Vagina (tissue), 2 donors: Measurements from ENCODE around the gene ANKRD42. TPM values are rescaled to one million over a fixed set of nuclear protein-coding genes. Genes with fewer than 3 reads are reported as not detected.

ENCODE experiments used
- DNase-seq, 2 donors: peaks; one replicate each; pipeline ENCODE4 v3.0.0-alpha.2; 2017; ENCODE audit errors: extremely low spot score in 2 of 2
- H3K27ac ChIP-seq: fragments of 200-600 bp; sonication (generic); one replicate; pipeline ENCODE4 v1.5.1; 2019
- H3K27me3 ChIP-seq: fragments of 200-600 bp; sonication (generic); one replicate; pipeline ENCODE4 v1.5.1; 2019
- H3K36me3 ChIP-seq, 2 donors: fragments of 200-600 bp; sonication (generic); one replicate each; pipeline ENCODE4 v1.5.1; 2017 to 2019
- H3K4me1 ChIP-seq: fragments of 200-600 bp; sonication (generic); one replicate; pipeline ENCODE4 v1.5.1; 2019
- H3K4me3 ChIP-seq, 2 donors: fragments of 200-600 bp; sonication (generic); 1 replicate in 1 of 2; 2 replicates in 1 of 2; pipeline ENCODE4 v1.5.1; 2016 to 2019
- H3K9me3 ChIP-seq: fragments of 200-600 bp; sonication (generic); one replicate; pipeline ENCODE4 v1.5.1; 2019
- CTCF ChIP-seq, 3 experiments: fragments of 450-650 bp in 2 of 3; fragments of 200-600 bp in 1 of 3; sonication (generic) in 1 of 3; IDR thresholded peaks; one replicate each; pipeline ENCODE4 v1.5.1; 2017 to 2019; ENCODE audit warnings: antibody characterized with exemption in 3 of 3, mild to moderate bottlenecking in 2 of 3, moderate library complexity in 2 of 3
- POLR2A ChIP-seq, 2 donors: fragments of 450-650 bp; IDR thresholded peaks; one replicate each; pipeline ENCODE4 v1.6.1; 2017; ENCODE audit warnings: antibody characterized with exemption in 2 of 2, mild to moderate bottlenecking in 2 of 2, moderate library complexity in 2 of 2
- POLR2AphosphoS5 ChIP-seq, 2 donors: sonication (generic); formaldehyde crosslinking; IDR thresholded peaks; one replicate each; pipeline ENCODE4 v1.9.0; 2017; ENCODE audit warnings: antibody characterized with exemption in 2 of 2, mild to moderate bottlenecking in 2 of 2, low read depth in 1 of 2; ENCODE audit not compliant: insufficient read depth in 1 of 2
- intact Hi-C: fragments of 100-400 bp; cut with DNase I; formaldehyde crosslinking; loops from one replicate; pipeline ENCODE4 v1.15.1; 2023
- total RNA-seq: library from RNA; depleted of rRNA; stranded (reverse); fragments of >200 nt; gene quantifications from one replicate; pipeline ENCODE4 v1.2.3, GENCODE V29; 2016

Gene ANKRD42
- 10.3 TPM for total RNA-seq

GRCh38 chr11:83193315-83194280 is at the start of gene ANKRD42:
ANKRD42 (plus strand) TSS chr11:83193712; CDS start chr11:83194671, 959 bp downstream.
- no peak for TF ChIP-seq CTCF (IDR thresholded peaks at IDR 0.05)
- peak; percentile 91 to 95 for TF ChIP-seq POLR2AphosphoS5 (IDR thresholded peaks at IDR 0.05; ENCODE audit: insufficient read depth in 1 of 2, low read depth in 1 of 2)
- TF ChIP-seq POLR2A (IDR thresholded peaks at IDR 0.05) = peak in 1 of 2 donors; percentile 72
- Histone ChIP-seq H3K27ac (peak within 1 kb of the TSS; percentile 77), H3K4me1 (peaks cover 53% of the 10 kb centered on the region), H3K4me3 (peak within 1 kb of the TSS; percentile 69 to 88), H3K36me3 (peaks cover 0 to 22% of the 10 kb centered on the region in 2 donors), H3K27me3 (no peaks in the 10 kb centered on the region), H3K9me3 (no peaks in the 10 kb centered on the region)
- peak; percentile 96 for DNase-seq
- intact Hi-C loops = loop anchor here (5.0 kb wide), 1 partner anchor 291 kb away; the partner anchor contains the start of genes DDIAS and PRCP

GRCh38 chr11:83147895-83148294 is 45.6 kb upstream of the ANKRD42 start:
- H3K27ac ChIP-seq = no peak overlapping the region
- no peaks in the 10 kb centered on the region for H3K4me1 ChIP-seq

GRCh38 chr11:83150450-83150849 is 43.1 kb upstream of the ANKRD42 start:
- DNase-seq = no peak
- intact Hi-C loops = no loop called here

More at GRCh38 chr11:83147895-83148294, 45.6 kb upstream of the ANKRD42 start:
- TF ChIP-seq POLR2AphosphoS5 (IDR thresholded peaks at IDR 0.05; ENCODE audit: insufficient read depth in 1 of 2, low read depth in 1 of 2) (no peak), POLR2A (IDR thresholded peaks at IDR 0.05) (no peak), CTCF (IDR thresholded peaks at IDR 0.05) (no peak)
- no peaks in the 10 kb centered on the region for H3K36me3 ChIP-seq
- H3K4me3 ChIP-seq = no peak overlapping the region
- intact Hi-C loops = no loop called here
- H3K9me3 ChIP-seq = no peaks in the 10 kb centered on the region
- H3K27me3 ChIP-seq = no peaks in the 10 kb centered on the region
- no peak for DNase-seq

GRCh38 chr11:83151274-83151977 is 42.1 kb upstream of the ANKRD42 start:
- Histone ChIP-seq H3K27ac (no peak overlapping the region), H3K36me3 (no peaks in the 10 kb centered on the region), H3K9me3 (no peaks in the 10 kb centered on the region), H3K4me1 (no peaks in the 10 kb centered on the region), H3K27me3 (no peaks in the 10 kb centered on the region), H3K4me3 (no peak overlapping the region)
- intact Hi-C loops = no loop called here
- no peak for DNase-seq
- TF ChIP-seq POLR2AphosphoS5 (IDR thresholded peaks at IDR 0.05; ENCODE audit: insufficient read depth in 1 of 2, low read depth in 1 of 2) = no peak
- TF ChIP-seq POLR2A (IDR thresholded peaks at IDR 0.05) = no peak
- TF ChIP-seq CTCF (IDR thresholded peaks at IDR 0.05) = no peak

More at GRCh38 chr11:83150450-83150849, 43.1 kb upstream of the ANKRD42 start:
- Histone ChIP-seq H3K9me3 (no peaks in the 10 kb centered on the region), H3K27ac (no peak overlapping the region), H3K4me3 (no peak overlapping the region), H3K27me3 (no peaks in the 10 kb centered on the region), H3K4me1 (no peaks in the 10 kb centered on the region), H3K36me3 (no peaks in the 10 kb centered on the region)
- TF ChIP-seq CTCF (IDR thresholded peaks at IDR 0.05) = no peak
